SW480 (cell line): Measurements from ENCODE around the gene LONRF2.

ENCODE experiments used
- DNase-seq: peaks from one replicate; pipeline ENCODE4 v3.0.0-alpha.2; 2016; ENCODE audit warnings: low spot score

Gene LONRF2

GRCh38 chr2:100275200-100275589 is 47.1 kb downstream of the LONRF2 start:
- no peak for DNase-seq

GRCh38 chr2:100274566-100275199 is 47.6 kb downstream of the LONRF2 start:
- no peak for DNase-seq

- DNase-seq = no peak
Measured at GRCh38 chr2:100274076-100274475, 48.2 kb downstream of the LONRF2 start.

GRCh38 chr2:100273387-100273786 is 48.9 kb downstream of the LONRF2 start:
- no peak for DNase-seq

- no peak for DNase-seq
Measured at GRCh38 chr2:100272841-100273329, 49.4 kb downstream of the LONRF2 start.

GRCh38 chr2:100271210-100271609 is 51.1 kb downstream of the LONRF2 start:
- DNase-seq = no peak

- DNase-seq = no peak
Measured at GRCh38 chr2:100270381-100271146, 51.7 kb downstream of the LONRF2 start.

- DNase-seq = no peak
Measured at GRCh38 chr2:100269889-100270288, 52.4 kb downstream of the LONRF2 start.

- DNase-seq = no peak
Measured at GRCh38 chr2:100268986-100269385, 53.3 kb downstream of the LONRF2 start.

GRCh38 chr2:100267751-100268150 is 54.5 kb downstream of the LONRF2 start:
- DNase-seq = no peak

- DNase-seq = no peak
Measured at GRCh38 chr2:100266126-100266525, 56.2 kb downstream of the LONRF2 start.

- DNase-seq = no peak
Measured at GRCh38 chr2:100265226-100265625, 57.1 kb downstream of the LONRF2 start.

- DNase-seq = no peak
Measured at GRCh38 chr2:100264651-100265050, 57.6 kb downstream of the LONRF2 start.

- DNase-seq = no peak
Measured at GRCh38 chr2:100264121-100264520, 58.2 kb downstream of the LONRF2 start.

- peak; percentile 48 for DNase-seq
Measured at GRCh38 chr2:100262555-100263320, 59.6 kb downstream of the LONRF2 start.

- DNase-seq = no peak
Measured at GRCh38 chr2:100262046-100262445, 60.3 kb downstream of the LONRF2 start.

- DNase-seq = peak; percentile 63
Measured at GRCh38 chr2:100260712-100261620, 61.3 kb downstream of the LONRF2 start.

GRCh38 chr2:100259106-100259505 is 63.2 kb downstream of the LONRF2 start:
- DNase-seq = no peak

GRCh38 chr2:100257939-100258338 is 64.4 kb downstream of the LONRF2 start:
- no peak for DNase-seq

GRCh38 chr2:100256849-100257248 is 65.5 kb downstream of the LONRF2 start:
- DNase-seq = no peak

GRCh38 chr2:100256416-100256815 is 65.9 kb downstream of the LONRF2 start:
- no peak for DNase-seq
